Breast epithelium (tissue), 4 donors: ENCODE data around the gene PHACTR1. TPM values are rescaled to one million over a fixed set of nuclear protein-coding genes. Genes with fewer than 3 reads are reported as not detected.

Source experiments
- DNase-seq, 2 donors: peaks; one replicate each; pipeline ENCODE4 v3.0.0-alpha.2; 2019; ENCODE audit warnings: low spot score in 2 of 2
- H3K27ac ChIP-seq, 2 donors: fragments of 200-600 bp; sonication (generic) in 1 of 2; one replicate each; pipeline ENCODE4 v1.5.1; 2016 to 2019; ENCODE audit warnings: mild to moderate bottlenecking in 1 of 2
- H3K27me3 ChIP-seq, 2 donors: fragments of 200-600 bp; sonication (generic) in 1 of 2; one replicate each; pipeline versions ENCODE4 v1.5.1 to v1.6.0; 2017 to 2019; ENCODE audit warnings: control low read depth in 1 of 2, mild to moderate bottlenecking in 1 of 2
- H3K36me3 ChIP-seq: fragments of 200-600 bp; one replicate; pipeline ENCODE4 v1.5.1; 2019
- H3K4me1 ChIP-seq, 2 donors: fragments of 200-600 bp; sonication (generic); one replicate each; pipeline ENCODE4 v1.5.1; 2016 to 2019; ENCODE audit warnings: control low read depth in 1 of 2
- H3K4me3 ChIP-seq, 3 donors: fragments of 200-600 bp; sonication (generic); 1 replicate in 2 of 3; 2 replicates in 1 of 3; pipeline ENCODE4 v1.5.1; 2016 to 2019; ENCODE audit warnings: mild to moderate bottlenecking in 3 of 3, moderate library complexity in 2 of 3
- H3K9me3 ChIP-seq, 2 donors: fragments of 200-600 bp; sonication (generic) in 1 of 2; one replicate each; pipeline ENCODE4 v1.5.1; 2016 to 2019; ENCODE audit warnings: control low read depth in 1 of 2
- POLR2A ChIP-seq: fragments of 450-650 bp; IDR thresholded peaks from one replicate; pipeline ENCODE4 v1.6.1; 2016; ENCODE audit warnings: antibody characterized with exemption, mild to moderate bottlenecking, moderate library complexity
- POLR2AphosphoS5 ChIP-seq, 3 donors: sonication (generic); formaldehyde crosslinking; IDR thresholded peaks; one replicate each; pipeline ENCODE4 v1.6.1; 2017; ENCODE audit warnings: antibody characterized with exemption in 3 of 3
- intact Hi-C: fragments of 100-400 bp; cut with DNase I; formaldehyde crosslinking; loops from one replicate; pipeline ENCODE4 v1.15.1; 2023; ENCODE audit warnings: low total_unique reads
- total RNA-seq, 3 donors: library from RNA; depleted of rRNA; stranded (reverse); fragments of >200 nt; gene quantifications; one replicate each; pipeline ENCODE4 v1.1.0, GENCODE V29; 2016
- TF ChIP-seq, protein P1 (sequence below), 3 donors: fragments of 450-650 bp; IDR thresholded peaks; one replicate each; pipeline ENCODE4 v1.5.1; 2016 to 2017; ENCODE audit warnings: antibody characterized with exemption in 3 of 3, mild to moderate bottlenecking in 3 of 3, moderate library complexity in 3 of 3

The PHACTR1 gene
- total RNA-seq, 3 donors from 2014 or later = 4.1 to 5.6 (median 4.6) TPM

DNA sequence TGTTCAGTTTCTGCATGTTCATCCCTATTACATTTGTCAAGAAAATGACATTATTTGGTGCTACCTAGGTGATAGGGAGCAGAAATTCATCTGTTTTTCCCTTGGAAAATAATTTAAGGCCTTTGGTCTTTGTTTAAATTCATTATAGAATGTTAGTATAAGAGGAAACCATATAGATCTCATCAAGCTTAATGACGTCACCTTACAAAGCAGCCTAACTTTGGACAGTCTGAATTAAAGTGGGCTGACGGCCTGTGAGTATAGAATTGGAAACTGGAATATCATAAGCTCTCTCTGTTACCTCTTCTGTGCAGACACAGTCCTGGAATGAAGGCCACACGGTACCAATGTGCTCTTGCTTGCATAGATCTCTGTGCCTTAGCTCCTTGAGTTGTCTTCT is 503.7 kb downstream of the PHACTR1 start:
- no peak for TF ChIP-seq POLR2A
- TF ChIP-seq, protein P1, sequence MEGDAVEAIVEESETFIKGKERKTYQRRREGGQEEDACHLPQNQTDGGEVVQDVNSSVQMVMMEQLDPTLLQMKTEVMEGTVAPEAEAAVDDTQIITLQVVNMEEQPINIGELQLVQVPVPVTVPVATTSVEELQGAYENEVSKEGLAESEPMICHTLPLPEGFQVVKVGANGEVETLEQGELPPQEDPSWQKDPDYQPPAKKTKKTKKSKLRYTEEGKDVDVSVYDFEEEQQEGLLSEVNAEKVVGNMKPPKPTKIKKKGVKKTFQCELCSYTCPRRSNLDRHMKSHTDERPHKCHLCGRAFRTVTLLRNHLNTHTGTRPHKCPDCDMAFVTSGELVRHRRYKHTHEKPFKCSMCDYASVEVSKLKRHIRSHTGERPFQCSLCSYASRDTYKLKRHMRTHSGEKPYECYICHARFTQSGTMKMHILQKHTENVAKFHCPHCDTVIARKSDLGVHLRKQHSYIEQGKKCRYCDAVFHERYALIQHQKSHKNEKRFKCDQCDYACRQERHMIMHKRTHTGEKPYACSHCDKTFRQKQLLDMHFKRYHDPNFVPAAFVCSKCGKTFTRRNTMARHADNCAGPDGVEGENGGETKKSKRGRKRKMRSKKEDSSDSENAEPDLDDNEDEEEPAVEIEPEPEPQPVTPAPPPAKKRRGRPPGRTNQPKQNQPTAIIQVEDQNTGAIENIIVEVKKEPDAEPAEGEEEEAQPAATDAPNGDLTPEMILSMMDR (IDR thresholded peaks at IDR 0.05) = no peak
- TF ChIP-seq POLR2AphosphoS5 (IDR thresholded peaks at IDR 0.05) = no peak
- Histone ChIP-seq H3K27ac (no peak overlapping the region), H3K9me3 (no peaks in the 10 kb centered on the region), H3K36me3 (no peaks in the 10 kb centered on the region), H3K27me3 (no peaks in the 10 kb centered on the region), H3K4me3 (no peak overlapping the region), H3K4me1 (no peaks in the 10 kb centered on the region)
- intact Hi-C loops = no loop called here
- DNase-seq = no peak

DNA sequence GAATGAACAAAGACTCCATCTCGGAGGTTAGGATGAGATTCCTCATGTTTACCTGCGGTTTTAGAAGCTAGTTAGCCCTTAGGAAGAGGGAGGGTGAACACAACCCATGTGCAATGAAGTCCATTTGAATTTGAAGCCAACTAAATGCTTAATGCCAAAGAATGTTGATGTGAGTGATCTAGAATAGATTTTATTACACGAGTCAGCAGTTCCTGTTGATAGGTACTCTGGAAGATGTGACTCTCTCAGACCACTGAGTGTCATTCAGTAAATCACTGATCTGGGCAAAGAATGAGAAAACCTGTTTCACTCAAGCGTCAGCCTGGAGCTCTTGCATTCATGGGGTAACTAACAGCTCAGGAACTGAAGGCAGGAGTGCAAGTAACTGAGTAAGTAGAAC is 505.5 kb downstream of the PHACTR1 start:
- no peak overlapping the region for H3K4me3 ChIP-seq
- DNase-seq = no peak
- intact Hi-C loops = no loop called here
- H3K9me3 ChIP-seq = no peaks in the 10 kb centered on the region
- H3K4me1 ChIP-seq = no peaks in the 10 kb centered on the region
- no peak overlapping the region for H3K27ac ChIP-seq
- no peaks in the 10 kb centered on the region for H3K27me3 ChIP-seq
- TF ChIP-seq POLR2A (no peak), POLR2AphosphoS5 (IDR thresholded peaks at IDR 0.05) (no peak)
- TF ChIP-seq, protein P1 (IDR thresholded peaks at IDR 0.05) = no peak
- no peaks in the 10 kb centered on the region for H3K36me3 ChIP-seq

DNA sequence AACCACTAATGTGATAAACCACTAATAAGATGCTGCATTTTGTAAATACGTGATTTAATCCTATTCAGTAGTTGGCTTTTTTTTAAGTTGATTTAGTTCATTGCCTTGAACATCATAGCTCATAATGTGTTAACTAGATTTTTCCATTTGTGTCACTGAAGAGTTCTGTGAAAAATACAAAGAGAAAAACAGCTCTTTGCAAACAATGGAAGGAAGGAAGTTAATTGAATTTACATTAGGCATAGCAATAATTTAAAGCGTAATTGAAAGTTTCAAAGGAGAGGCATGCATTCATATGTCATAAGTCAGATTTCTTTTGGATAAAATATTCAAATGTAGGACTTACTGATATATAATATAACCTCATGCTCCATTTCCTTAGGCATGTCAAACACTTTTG is 509.5 kb downstream of the PHACTR1 start:
- TF ChIP-seq POLR2AphosphoS5 (IDR thresholded peaks at IDR 0.05) = no peak
- Histone ChIP-seq H3K9me3 (no peaks in the 10 kb centered on the region), H3K27me3 (no peaks in the 10 kb centered on the region), H3K4me3 (no peak overlapping the region), H3K4me1 (no peaks in the 10 kb centered on the region), H3K27ac (no peak overlapping the region), H3K36me3 (no peaks in the 10 kb centered on the region)
- no peak for DNase-seq
- intact Hi-C loops = no loop called here

DNA sequence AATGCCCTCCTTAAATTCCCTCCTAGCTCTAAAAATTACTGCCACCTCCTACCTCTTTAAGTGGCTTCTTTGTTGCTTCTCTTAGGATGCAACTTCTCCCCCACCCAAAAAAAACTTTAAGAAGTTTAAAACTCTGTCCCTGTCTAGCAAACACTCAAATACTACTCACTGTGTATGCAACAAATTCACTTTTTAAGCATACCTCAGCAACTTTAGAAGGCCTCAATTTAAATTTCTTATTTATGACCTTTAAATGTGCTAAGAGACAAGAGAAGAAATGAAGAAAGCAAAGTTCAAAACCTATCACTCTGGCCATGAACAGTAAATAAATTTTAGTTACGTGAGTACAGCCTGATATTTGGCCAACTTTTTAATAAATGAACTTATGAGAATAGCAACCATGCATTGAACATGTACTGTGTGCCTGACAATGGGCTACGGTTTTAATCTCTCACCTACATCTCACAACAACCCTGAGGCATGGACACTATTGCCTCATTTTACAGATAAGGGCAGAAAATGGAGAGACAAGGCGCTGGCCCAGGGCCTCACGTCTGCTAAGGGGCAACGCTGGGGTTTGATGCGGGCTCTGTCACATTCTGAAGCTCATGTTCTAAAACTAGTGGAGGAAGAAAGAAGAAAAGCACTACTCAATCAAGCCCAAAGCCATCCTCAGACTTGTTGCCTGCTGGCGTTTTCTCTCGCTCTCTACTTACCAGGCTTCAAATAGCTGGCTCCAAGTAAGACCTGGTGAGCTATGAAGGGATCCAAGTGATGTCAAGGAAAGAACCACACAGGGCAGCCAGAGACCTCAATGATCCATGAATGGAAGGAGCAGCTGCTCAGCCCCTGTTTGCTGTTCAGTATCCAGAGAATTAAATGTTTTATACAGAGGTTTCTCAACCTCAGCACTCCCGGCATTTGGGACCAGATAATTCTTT is 512.0 kb downstream of the PHACTR1 start:
- Histone ChIP-seq H3K27ac (no peak overlapping the region), H3K9me3 (no peaks in the 10 kb centered on the region), H3K36me3 (no peaks in the 10 kb centered on the region), H3K4me3 (no peak overlapping the region), H3K27me3 (no peaks in the 10 kb centered on the region), H3K4me1 (no peaks in the 10 kb centered on the region)
- DNase-seq = no peak
- no peak for TF ChIP-seq POLR2A
- TF ChIP-seq POLR2AphosphoS5 (IDR thresholded peaks at IDR 0.05) = no peak
- TF ChIP-seq, protein P1 (IDR thresholded peaks at IDR 0.05) = no peak
- intact Hi-C loops = no loop called here

DNA sequence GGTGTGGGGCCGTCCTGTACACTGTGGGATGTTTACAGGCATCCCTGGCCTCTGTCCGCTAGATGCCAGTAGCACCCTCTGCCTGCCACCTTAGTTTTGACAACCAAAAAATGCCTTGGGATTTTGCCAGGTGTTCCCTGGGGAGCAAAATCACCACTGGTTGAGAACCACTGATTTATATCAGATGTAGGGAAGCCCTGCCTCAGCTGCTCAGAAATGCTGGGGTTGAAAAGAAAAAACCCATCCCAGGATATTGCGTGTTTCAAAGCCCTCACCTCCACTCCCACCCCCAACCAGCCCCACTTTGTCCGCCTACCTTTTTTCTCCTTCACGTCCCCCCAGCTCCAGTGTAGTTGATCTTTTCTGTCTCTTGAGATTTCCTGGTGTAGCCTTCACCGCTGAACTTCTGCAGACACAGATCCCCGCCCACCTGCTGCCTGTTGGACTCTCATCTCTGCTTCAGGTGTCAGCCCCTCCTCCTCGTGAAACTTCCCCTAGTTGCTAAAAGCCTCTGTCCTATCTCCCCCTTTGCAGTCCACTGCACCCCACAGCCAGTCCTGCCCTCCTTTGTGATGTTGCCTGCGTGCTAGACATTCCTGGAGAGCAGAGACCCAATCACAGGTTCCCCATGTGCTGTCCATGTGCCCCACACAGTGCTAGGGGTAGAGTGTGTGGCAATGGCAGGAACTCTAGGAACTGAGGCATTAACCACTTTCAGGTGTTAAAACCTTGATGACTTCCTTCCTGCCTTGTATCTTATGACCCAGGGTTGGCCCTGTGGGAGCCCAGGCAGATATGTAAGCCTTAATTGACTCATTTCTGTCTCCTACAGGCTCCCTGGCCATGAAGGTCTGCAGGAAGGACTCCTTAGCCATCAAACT is 512.9 kb downstream of the PHACTR1 start:
- Histone ChIP-seq H3K4me3 (no peak overlapping the region), H3K27me3 (no peaks in the 10 kb centered on the region), H3K9me3 (no peaks in the 10 kb centered on the region), H3K36me3 (no peaks in the 10 kb centered on the region), H3K27ac (no peak overlapping the region), H3K4me1 (no peaks in the 10 kb centered on the region)
- intact Hi-C loops = no loop called here
- TF ChIP-seq, protein P1 (IDR thresholded peaks at IDR 0.05) = no peak
- no peak for TF ChIP-seq POLR2A
- TF ChIP-seq POLR2AphosphoS5 (IDR thresholded peaks at IDR 0.05) = no peak
- DNase-seq = no peak
